B cell (primary cell): ENCODE measurements around the gene PHEX. TPM values are rescaled to one million over a fixed set of nuclear protein-coding genes. Genes with fewer than 3 reads are reported as not detected.

Experiments
- ATAC-seq: fragments of 200-7000 bp; cut with Tn5 transposase; one replicate; pipeline ENCODE4 v1.10.0; 2021; ENCODE audit warnings: low read depth, mild to moderate bottlenecking, moderate number of reproducible peaks, moderate library complexity
- CTCF ChIA-PET: fragments of 350-600 bp; sonication (Branson Sonifier 250); formaldehyde crosslinking; loops from one replicate; lab custom pipeline; 2021; ENCODE audit warnings: antibody characterized with exemption, inconsistent platforms; lab: Charles Lee
- POLR2A ChIA-PET: fragments of 350-600 bp; sonication (Branson Sonifier 250); formaldehyde crosslinking; loops from one replicate; lab custom pipeline; 2021; ENCODE audit warnings: antibody characterized with exemption; lab: Charles Lee
- DNase-seq: peaks from one replicate; pipeline ENCODE4 v3.0.0; 2013
- H2AFZ ChIP-seq: 2 replicates; pipeline ENCODE4 v1.6.1; 2012; ENCODE audit warnings: mild to moderate bottlenecking, low read depth, low read length; ENCODE audit not compliant: insufficient read depth, poor library complexity, severe bottlenecking
- H3K27ac ChIP-seq, 2 donors: 1 replicate in 1 of 2; 2 replicates in 1 of 2; pipeline ENCODE4 v1.5.1; 2012 to 2013; ENCODE audit warnings: low read length in 2 of 2, mild to moderate bottlenecking in 2 of 2, moderate library complexity in 1 of 2
- H3K27me3 ChIP-seq, 4 experiments: fragments of 200-600 bp in 1 of 4; sonication (generic) in 1 of 4; replicated peaks in 1 of 4; 1 replicate in 2 of 4; 2 replicates in 2 of 4; pipeline versions ENCODE4 v1.6.1 to v1.7.0; 2013 to 2016; ENCODE audit warnings: low read length in 3 of 4, mild to moderate bottlenecking in 2 of 4, mixed read lengths in 1 of 4, moderate library complexity in 1 of 4; ENCODE audit not compliant: insufficient read depth in 4 of 4, control insufficient read depth in 3 of 4; ENCODE audit errors: control extremely low read depth in 1 of 4
- H3K36me3 ChIP-seq, 2 experiments: replicated peaks in 1 of 2; 1 replicate in 1 of 2; 2 replicates in 1 of 2; pipeline versions ENCODE4 v1.6.1 to v1.7.1; 2013; ENCODE audit warnings: low read length in 1 of 2; ENCODE audit not compliant: insufficient read depth in 2 of 2, control insufficient read depth in 1 of 2; ENCODE audit errors: control extremely low read depth in 1 of 2, extremely low read depth in 1 of 2
- H3K4me1 ChIP-seq, 2 donors: fragments of 200-600 bp in 1 of 2; sonication (generic) in 1 of 2; 1 replicate in 1 of 2; 2 replicates in 1 of 2; pipeline versions ENCODE4 v1.5.1 to v1.6.1; 2013 to 2017; ENCODE audit warnings: low read length in 2 of 2; ENCODE audit not compliant: control insufficient read depth in 2 of 2, insufficient read depth in 2 of 2
- H3K4me2 ChIP-seq: replicated peaks from 2 replicates; pipeline ENCODE3; 2012; ENCODE audit warnings: mild to moderate bottlenecking, low read depth, low read length; ENCODE audit not compliant: poor library complexity, severe bottlenecking
- H3K4me3 ChIP-seq, 5 experiments: fragments of 200-600 bp in 1 of 5; sonication (generic) in 1 of 5; 1 replicate in 3 of 5; 2 replicates in 2 of 5; pipeline versions ENCODE4 v1.5.1 to v1.7.0; 2011 to 2016; ENCODE audit warnings: low read length in 4 of 5, mild to moderate bottlenecking in 4 of 5, low read depth in 2 of 5, control low read depth in 1 of 5, moderate library complexity in 1 of 5; ENCODE audit not compliant: insufficient read depth in 1 of 5; ENCODE audit errors: control extremely low read depth in 1 of 5, extremely low read depth in 1 of 5
- H3K79me2 ChIP-seq: fragments of 200-600 bp; sonication (generic); one replicate; pipeline ENCODE4 v1.6.0; 2016; ENCODE audit warnings: low read length; ENCODE audit not compliant: control insufficient read depth, insufficient read depth
- H3K9ac ChIP-seq: fragments of 200-600 bp; sonication (generic); 2 replicates; pipeline ENCODE4 v1.6.1; 2017; ENCODE audit warnings: mild to moderate bottlenecking, low read length, moderate library complexity
- H3K9me3 ChIP-seq, 3 donors: one replicate each; pipeline versions ENCODE4 v1.6.1 to v1.7.1; 2013; ENCODE audit warnings: low read length in 2 of 3; ENCODE audit not compliant: control insufficient read depth in 2 of 3, insufficient read depth in 1 of 3; ENCODE audit errors: control extremely low read depth in 1 of 3
- H4K20me1 ChIP-seq: 2 replicates; pipeline ENCODE4 v1.6.0; 2012; ENCODE audit warnings: mild to moderate bottlenecking, low read length; ENCODE audit not compliant: insufficient read depth, control insufficient read depth, poor library complexity, severe bottlenecking
- H3K27ac Mint-ChIP-seq: one replicate; pipeline ENCODE4 v1.8.0; 2021; ENCODE audit warnings: mixed read lengths
- H3K27me3 Mint-ChIP-seq: one replicate; pipeline ENCODE4 v1.8.0; 2021; ENCODE audit warnings: mixed read lengths
- H3K4me1 Mint-ChIP-seq: one replicate; pipeline ENCODE4 v1.8.0; 2021; ENCODE audit warnings: mixed read lengths
- H3K4me3 Mint-ChIP-seq: one replicate; pipeline ENCODE4 v1.8.0; 2021; ENCODE audit warnings: mixed read lengths
- H3K9me3 Mint-ChIP-seq: one replicate; pipeline ENCODE4 v1.8.0; 2022; ENCODE audit warnings: mixed read lengths; ENCODE audit not compliant: insufficient read depth
- CTCF ChIP-seq: fragments of 200-600 bp; IDR thresholded peaks from one replicate; pipeline ENCODE4 v1.8.0; 2022; ENCODE audit warnings: antibody characterized with exemption, mild to moderate bottlenecking
- EZH2 ChIP-seq: IDR thresholded peaks from 2 replicates; pipeline ENCODE4 v1.6.1; 2012; ENCODE audit warnings: borderline replicate concordance, low read depth, mild to moderate bottlenecking, moderate library complexity, low read length; ENCODE audit not compliant: insufficient read depth, poor library complexity, severe bottlenecking
- WGBS: methylation state at CpG from one replicate; pipeline ENCODE4 v1.1.5; 2013; ENCODE audit warnings: missing lambda C conversion rate; ENCODE audit not compliant: insufficient coverage; 5-methylcytosine and 5-hydroxymethylcytosine counted together
- intact Hi-C: fragments of 100-400 bp; cut with micrococcal nuclease; formaldehyde crosslinking; loops from one replicate; pipeline ENCODE4 v1.10.0; 2022
- polyA plus RNA-seq: library from polyadenylated mRNA; depleted of rRNA; stranded (reverse); fragments of >200 nt; gene quantifications from 2 replicates; pipeline ENCODE4 v1.2.3, GENCODE V29; 2012
- total RNA-seq, 2 donors: library from RNA; stranded (reverse); fragments of 120-200 nt in 1 of 2; gene quantifications; 1 replicate in 1 of 2; 2 replicates in 1 of 2; pipeline versions ENCODE4 v1.2.3 to v1.2.4, GENCODE V29; 2013 to 2022

Gene PHEX
- total and polyA plus RNA-seq, 2 donors (not counting 1 experiment from before 2014, with no cell fraction given), result 0.01 to 0.15 TPM

GRCh38 chrX:22026731-22027130 lies 5.4 kb upstream of the PHEX start:
- Histone ChIP-seq H3K9me3 (no peaks in the 10 kb centered on the region), H4K20me1 (no peaks in the 10 kb centered on the region), H3K4me1 (peaks cover 10 to 15% of the 10 kb centered on the region in 2 donors), H2AFZ (no peak overlapping the region), H3K27me3 (no peaks in the 10 kb centered on the region), H3K4me2 (no peak overlapping the region), H3K36me3 (no peaks in the 10 kb centered on the region), H3K79me2 (no peaks in the 10 kb centered on the region), H3K4me3 (no peak overlapping the region), H3K9ac (no peak overlapping the region), H3K27ac (no peak overlapping the region)
- intact Hi-C loops, result no loop called here
- ChIA-PET CTCF (no interaction called here), POLR2A (no interaction called here)
- Mint-ChIP-seq H3K9me3 (no peaks in the 10 kb centered on the region), H3K4me1 (peaks cover 14% of the 10 kb centered on the region), H3K27me3 (no peaks in the 10 kb centered on the region), H3K27ac (peak overlapping the region; percentile 29), H3K4me3 (no peak overlapping the region)
- WGBS, result 97% methylated on average over 3 of the region's 4 CpGs
- TF ChIP-seq CTCF (no peak), EZH2 (no peak)
- ATAC-seq, result no peak
- no peak for DNase-seq

DNA sequence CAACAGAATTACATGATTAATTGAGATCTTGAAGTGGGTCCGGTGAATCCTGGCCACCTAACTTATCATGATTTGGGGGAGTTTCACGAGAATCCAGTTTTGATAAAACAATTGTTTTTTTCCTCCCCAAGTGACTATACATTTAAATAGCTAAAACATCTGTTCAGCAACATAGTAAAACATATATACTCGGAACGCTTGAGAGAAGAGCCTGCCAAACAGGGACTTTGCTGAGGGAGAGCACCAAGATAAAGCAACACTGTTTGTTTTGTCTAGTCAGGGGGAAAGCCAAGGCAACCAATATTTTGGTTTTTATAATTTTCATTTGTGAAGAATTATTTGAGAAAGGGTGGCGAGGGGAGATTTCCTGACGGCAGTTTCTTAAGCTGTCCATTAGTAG lies 381 bp downstream of the PHEX start:
- intact Hi-C loops, result no loop called here
- POLR2A ChIA-PET, result no interaction called here
- H3K27ac ChIP-seq, result peak overlapping the region in 1 of 2 donors; percentile 1
- Mint-ChIP-seq H3K4me3 (no peak overlapping the region), H3K27me3 (no peaks in the 10 kb centered on the region), H3K4me1 (peaks cover 23% of the 10 kb centered on the region), H3K27ac (no peak overlapping the region), H3K9me3 (no peaks in the 10 kb centered on the region)
- no peaks in the 10 kb centered on the region for H3K27me3 ChIP-seq
- CTCF ChIA-PET, result no interaction called here
- WGBS, result no CpG with 5 or more reads among the region's 6 CpGs
- H3K4me2 ChIP-seq, result no peak overlapping the region
- no peaks in the 10 kb centered on the region for H3K9me3 ChIP-seq
- H3K79me2 ChIP-seq, result no peaks in the 10 kb centered on the region
- no peaks in the 10 kb centered on the region for H3K36me3 ChIP-seq
- no peak for ATAC-seq
- no peak for DNase-seq
- H3K9ac ChIP-seq, result no peak overlapping the region
- TF ChIP-seq EZH2, result no peak
- no peak for TF ChIP-seq CTCF
- no peaks in the 10 kb centered on the region for H4K20me1 ChIP-seq
- H3K4me1 ChIP-seq, result peaks cover 17 to 23% of the 10 kb centered on the region in 2 donors
- no peak overlapping the region for H3K4me3 ChIP-seq
- H2AFZ ChIP-seq, result no peak overlapping the region
